GM12875 (cell line): ENCODE data around the gene PRKAR1B.

ENCODE experiments used
- H3K4me3 ChIP-seq: one replicate; pipeline ENCODE4 v1.5.1; 2011; ENCODE audit warnings: low read depth, low read length, control low read depth
- TF ChIP-seq, protein P1 (sequence below): IDR thresholded peaks from 2 replicates; pipeline ENCODE4 v1.5.1; 2011; ENCODE audit warnings: low read depth, mild to moderate bottlenecking, control low read depth, inconsistent platforms, low read length, moderate library complexity, borderline replicate concordance; ENCODE audit not compliant: insufficient read depth

PRKAR1B gene

DNA sequence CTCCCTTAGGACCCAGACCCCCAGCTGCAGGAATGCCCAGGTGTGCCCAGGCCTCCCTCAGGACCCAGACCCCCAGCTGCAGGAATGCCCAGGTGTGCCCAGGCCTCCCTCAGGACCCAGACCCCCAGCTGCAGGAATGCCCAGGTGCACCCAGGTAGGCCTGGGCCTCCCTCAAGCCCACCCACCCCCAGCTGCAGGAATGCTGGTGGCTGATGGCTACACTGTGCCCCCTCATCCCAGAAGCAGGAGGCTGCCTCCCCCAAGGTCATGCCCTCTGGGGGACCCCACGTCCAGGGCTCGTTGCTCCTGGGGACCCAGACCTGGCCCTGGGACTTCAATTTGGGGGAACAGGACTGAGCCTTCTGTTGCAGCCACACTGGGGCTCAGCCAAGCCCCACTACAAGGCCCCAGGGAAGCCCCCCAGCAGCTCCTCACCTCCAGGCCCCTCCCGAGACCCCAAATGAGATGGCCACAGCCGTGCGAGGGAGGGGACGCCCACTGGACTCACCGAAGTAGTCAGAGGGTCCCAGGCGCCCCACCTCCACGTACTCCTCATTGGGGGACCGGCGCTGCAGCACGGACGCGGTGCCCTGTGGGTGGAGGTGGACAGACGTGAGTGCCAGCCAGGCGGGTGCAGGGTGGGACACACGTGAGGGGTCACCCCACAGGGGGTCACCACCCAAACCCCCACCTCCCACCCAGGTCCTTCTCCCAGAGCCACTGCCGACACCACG, 176.0 kb downstream of the PRKAR1B start:
- no peak overlapping the region for H3K4me3 ChIP-seq
- TF ChIP-seq, protein P1, sequence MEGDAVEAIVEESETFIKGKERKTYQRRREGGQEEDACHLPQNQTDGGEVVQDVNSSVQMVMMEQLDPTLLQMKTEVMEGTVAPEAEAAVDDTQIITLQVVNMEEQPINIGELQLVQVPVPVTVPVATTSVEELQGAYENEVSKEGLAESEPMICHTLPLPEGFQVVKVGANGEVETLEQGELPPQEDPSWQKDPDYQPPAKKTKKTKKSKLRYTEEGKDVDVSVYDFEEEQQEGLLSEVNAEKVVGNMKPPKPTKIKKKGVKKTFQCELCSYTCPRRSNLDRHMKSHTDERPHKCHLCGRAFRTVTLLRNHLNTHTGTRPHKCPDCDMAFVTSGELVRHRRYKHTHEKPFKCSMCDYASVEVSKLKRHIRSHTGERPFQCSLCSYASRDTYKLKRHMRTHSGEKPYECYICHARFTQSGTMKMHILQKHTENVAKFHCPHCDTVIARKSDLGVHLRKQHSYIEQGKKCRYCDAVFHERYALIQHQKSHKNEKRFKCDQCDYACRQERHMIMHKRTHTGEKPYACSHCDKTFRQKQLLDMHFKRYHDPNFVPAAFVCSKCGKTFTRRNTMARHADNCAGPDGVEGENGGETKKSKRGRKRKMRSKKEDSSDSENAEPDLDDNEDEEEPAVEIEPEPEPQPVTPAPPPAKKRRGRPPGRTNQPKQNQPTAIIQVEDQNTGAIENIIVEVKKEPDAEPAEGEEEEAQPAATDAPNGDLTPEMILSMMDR: no peak

DNA sequence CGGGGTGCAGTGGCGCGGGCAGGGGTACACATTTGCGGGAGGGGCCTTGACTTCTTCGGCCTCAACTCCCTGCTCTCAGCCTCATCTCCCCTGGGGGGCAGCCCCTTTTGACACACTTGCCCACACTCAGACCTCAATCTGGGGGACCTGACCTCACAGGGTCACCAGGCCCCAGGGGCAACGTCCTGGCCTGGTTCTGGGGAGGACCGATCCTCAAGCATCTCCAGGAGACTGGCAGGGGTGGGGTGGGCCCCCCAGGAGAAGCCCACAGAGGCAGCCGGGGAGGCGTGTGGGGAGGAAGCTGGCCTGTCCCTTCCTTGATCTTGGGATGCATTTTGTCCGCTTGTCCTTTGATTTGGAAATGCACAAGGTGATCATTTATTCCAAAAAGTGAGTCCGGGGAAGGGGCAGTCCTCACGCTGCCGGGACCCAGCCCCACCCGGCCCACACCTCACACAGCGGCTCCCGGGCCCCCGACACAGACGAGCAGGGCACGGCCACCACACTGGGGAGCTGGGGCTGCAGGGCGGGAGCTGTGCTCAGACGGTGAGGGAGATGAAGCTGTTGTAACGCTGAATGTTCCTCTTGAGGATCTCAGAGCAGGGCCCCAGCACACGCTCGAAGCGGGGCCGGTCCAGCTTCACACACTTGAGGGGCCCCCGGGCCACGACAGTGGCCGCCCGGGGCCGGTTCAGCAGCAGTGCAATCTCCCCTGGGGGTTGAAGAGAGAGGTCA, 177.0 kb downstream of the PRKAR1B start:
- H3K4me3 ChIP-seq: no peak overlapping the region
- TF ChIP-seq, protein P1: no peak

DNA sequence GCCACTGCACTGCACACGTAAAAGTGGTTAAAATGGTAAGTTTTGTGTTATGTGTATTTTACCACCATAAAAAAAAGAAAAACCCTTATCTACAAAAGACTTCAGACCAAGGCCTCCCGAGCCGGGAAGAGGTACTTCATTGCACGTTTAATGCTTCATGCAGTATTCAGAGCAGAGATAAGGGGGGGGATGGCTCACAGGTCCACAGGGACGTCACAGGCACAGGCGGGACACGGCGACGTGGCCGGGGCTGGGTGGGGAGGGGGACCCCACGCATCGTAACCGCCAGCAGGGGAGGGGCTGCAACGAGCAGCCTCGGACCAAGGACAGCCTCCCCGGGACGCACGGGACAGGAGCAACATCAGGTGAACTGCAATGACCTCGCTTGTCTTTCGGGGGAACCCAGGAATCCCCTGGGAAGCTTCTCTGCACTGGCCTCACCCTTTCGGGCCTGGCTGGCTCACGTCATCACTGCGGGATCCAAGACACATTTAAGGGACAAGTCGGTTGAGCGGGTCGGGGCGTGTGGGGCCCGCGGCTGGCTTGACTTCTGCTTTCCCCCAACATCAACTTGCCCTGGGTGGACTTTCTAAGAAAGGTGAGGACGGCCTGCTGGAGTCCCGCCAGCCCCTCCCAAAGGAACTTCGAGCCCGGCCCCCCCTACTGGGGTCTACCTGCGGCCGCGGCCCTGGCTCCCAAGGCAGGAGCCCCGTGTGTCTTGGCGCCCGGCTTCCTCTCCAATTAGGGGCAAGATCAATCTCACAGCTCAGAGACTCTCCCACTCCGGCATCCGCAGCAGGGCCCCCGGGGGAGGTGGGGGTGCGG, 177.8 kb downstream of the PRKAR1B start:
- H3K4me3 ChIP-seq: no peak overlapping the region
- TF ChIP-seq, protein P1: no peak

DNA sequence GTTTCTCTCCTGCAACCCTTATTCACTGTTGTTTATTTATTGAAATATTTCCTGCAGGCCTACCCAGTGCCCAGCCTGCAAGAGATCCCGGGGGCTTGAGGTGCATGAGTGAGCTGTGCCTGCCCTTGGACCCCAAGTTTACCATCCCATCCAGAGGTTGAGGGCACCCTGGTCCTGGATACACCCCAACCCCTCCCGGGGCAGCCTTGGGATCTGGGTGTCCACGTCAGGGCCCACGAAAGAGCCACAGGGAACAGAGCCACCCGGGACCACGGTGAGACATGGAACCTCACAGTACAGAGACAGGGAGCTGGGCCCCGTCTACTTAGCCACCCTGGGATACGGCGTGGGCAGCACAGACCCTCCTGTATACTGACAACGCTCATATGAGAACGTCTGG, 178.7 kb downstream of the PRKAR1B start:
- TF ChIP-seq, protein P1: no peak
- H3K4me3 ChIP-seq: no peak overlapping the region

DNA sequence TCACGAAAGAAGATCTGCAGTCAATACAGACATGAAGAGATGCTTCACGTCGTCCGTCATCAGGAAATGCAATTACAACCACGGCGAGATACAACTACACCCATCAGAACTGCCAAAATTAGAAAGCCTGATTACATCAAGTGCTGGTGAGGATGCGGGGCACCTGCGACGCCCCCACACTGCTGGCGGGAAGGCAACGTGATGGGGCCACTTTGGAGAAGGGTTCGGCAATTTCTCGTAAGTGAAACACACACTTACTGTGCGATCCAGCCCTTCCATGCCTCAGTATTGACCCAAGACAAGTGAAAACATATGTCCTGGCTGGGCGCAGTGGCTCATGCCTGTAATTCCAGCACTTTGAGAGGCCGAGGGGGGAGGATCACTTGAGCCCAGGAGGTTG, 181.6 kb downstream of the PRKAR1B start:
- H3K4me3 ChIP-seq: no peak overlapping the region
- TF ChIP-seq, protein P1: no peak

DNA sequence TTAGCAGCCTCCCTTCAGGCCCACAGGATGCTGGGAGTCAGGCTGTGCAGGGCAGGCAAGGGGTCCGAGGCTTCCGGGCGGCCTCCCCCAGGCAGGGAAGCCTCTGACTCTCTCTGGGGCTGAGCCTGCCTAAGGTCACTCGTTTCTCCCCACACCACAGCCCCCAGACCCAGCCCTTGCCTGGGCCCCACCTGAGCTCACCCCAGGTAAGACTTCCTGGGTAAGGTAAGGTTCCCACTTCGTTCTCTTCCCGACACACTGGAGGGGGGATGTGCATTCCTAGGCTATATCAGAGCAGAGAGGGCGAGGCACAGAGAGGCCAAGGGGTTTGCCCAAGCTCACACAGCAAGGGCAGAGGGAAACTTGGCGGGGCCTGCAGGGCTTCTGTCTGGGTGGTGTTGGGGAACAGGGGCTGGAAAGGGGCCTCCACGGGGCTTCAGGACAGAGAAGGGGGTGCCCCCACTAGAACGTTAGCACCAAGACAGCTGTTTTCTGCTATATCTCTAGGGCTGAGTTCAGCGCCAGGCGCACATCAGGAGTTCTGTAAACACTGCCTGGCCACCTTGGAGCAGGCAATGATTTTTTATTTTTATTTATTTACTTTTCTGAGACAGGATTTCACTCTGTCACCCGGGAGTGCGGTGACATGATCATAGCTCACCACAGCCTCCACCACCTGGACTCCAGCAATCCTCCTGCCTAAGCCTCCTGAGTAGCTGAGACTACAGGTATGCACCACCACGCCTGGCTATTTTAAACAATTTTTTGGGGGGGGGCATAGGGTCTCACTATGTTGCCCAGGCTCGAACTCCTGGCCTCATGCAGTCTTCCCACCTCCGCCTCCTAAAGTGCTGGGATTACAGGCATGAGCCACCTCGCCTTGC, 182.5 kb downstream of the PRKAR1B start:
- TF ChIP-seq, protein P1: no peak
- H3K4me3 ChIP-seq: no peak overlapping the region
